HG03354 (cell line): ENCODE results near the gene MACC1.
"Not testable (repeated sequence)": the region's sequence is repeated elsewhere in the genome, so short reads cannot be mapped to it uniquely, and the experiment has no call there.

Source experiments
- ATAC-seq: cut with Tn5 transposase; IDR thresholded peaks from one replicate; pipeline ENCODE4 v1.9.1; 2021; ENCODE audit warnings: mild to moderate bottlenecking; ENCODE audit not compliant: unreplicated experiment, poor library complexity, severe bottlenecking

Gene MACC1

GRCh38 chr7:20141666-20142065, 75.5 kb downstream of the MACC1 start:
- no peak for ATAC-seq

- no peak for ATAC-seq
Measured at GRCh38 chr7:20141002-20141345, 76.2 kb downstream of the MACC1 start.

GRCh38 chr7:20140291-20141001, 76.7 kb downstream of the MACC1 start:
- ATAC-seq = no peak

- ATAC-seq = no peak
Measured at GRCh38 chr7:20136647-20137046, 80.5 kb downstream of the MACC1 start.

GRCh38 chr7:20133803-20134202, 83.4 kb downstream of the MACC1 start:
- ATAC-seq = no peak

- no peak for ATAC-seq
Measured at GRCh38 chr7:20132585-20132984, 84.6 kb downstream of the MACC1 start.

- no peak for ATAC-seq
Measured at GRCh38 chr7:20131776-20132175, 85.4 kb downstream of the MACC1 start.

- ATAC-seq = no peak
Measured at GRCh38 chr7:20129920-20130319, 87.3 kb downstream of the MACC1 start.

- ATAC-seq = no peak
Measured at GRCh38 chr7:20128001-20128400, 89.2 kb downstream of the MACC1 start.

GRCh38 chr7:20126060-20126459, 91.1 kb downstream of the MACC1 start:
- not testable (repeated sequence) for ATAC-seq

- not testable (repeated sequence) for ATAC-seq
Measured at GRCh38 chr7:20124087-20124486, 93.1 kb downstream of the MACC1 start.

- not testable (repeated sequence) for ATAC-seq
Measured at GRCh38 chr7:20122653-20123316, 94.4 kb downstream of the MACC1 start.

- no peak for ATAC-seq
Measured at GRCh38 chr7:20122073-20122472, 95.1 kb downstream of the MACC1 start.

GRCh38 chr7:20121404-20121803, 95.8 kb downstream of the MACC1 start:
- ATAC-seq = no peak

- ATAC-seq = not testable (repeated sequence)
Measured at GRCh38 chr7:20120611-20121168, 96.5 kb downstream of the MACC1 start.

GRCh38 chr7:20116869-20117268, 100.3 kb downstream of the MACC1 start:
- ATAC-seq = no peak

- ATAC-seq = peak; percentile 93
Measured at GRCh38 chr7:20114468-20114867, 102.7 kb downstream of the MACC1 start.

GRCh38 chr7:20113427-20114027, 103.7 kb downstream of the MACC1 start:
- ATAC-seq = peak; percentile 79

- ATAC-seq = no peak
Measured at GRCh38 chr7:20112696-20113095, 104.5 kb downstream of the MACC1 start.

- ATAC-seq = no peak
Measured at GRCh38 chr7:20111821-20112542, 105.2 kb downstream of the MACC1 start.
